DND-41 (cell line): ENCODE data around the gene IL1R2.

ENCODE experiments used
- ATAC-seq: fragments of 200-7000 bp; cut with Tn5 transposase; 3 replicates; pipeline ENCODE4 v1.9.1; 2021; ENCODE audit warnings: low read depth; ENCODE audit not compliant: insufficient read depth
- DNase-seq: peaks from one replicate; pipeline ENCODE4 v3.0.0-alpha.2; 2020
- H2AFZ ChIP-seq: 2 replicates; pipeline ENCODE4 v1.6.0; 2012; ENCODE audit warnings: low read depth, low read length
- H3K27ac ChIP-seq: 2 replicates; pipeline ENCODE4 v1.5.1; 2012; ENCODE audit warnings: low read length, inconsistent platforms
- H3K27me3 ChIP-seq: fragments of 200-600 bp; sonication (generic); 2 replicates; pipeline ENCODE4 v1.6.0; 2012; ENCODE audit warnings: low read length, mild to moderate bottlenecking, inconsistent platforms; ENCODE audit not compliant: insufficient read depth, poor library complexity
- H3K36me3 ChIP-seq: 2 replicates; pipeline ENCODE4 v1.5.1; 2012; ENCODE audit warnings: low read length, inconsistent platforms; ENCODE audit not compliant: insufficient read depth
- H3K4me1 ChIP-seq: 2 replicates; pipeline ENCODE4 v1.5.1; 2012; ENCODE audit warnings: mild to moderate bottlenecking, low read length; ENCODE audit not compliant: insufficient read depth
- H3K4me2 ChIP-seq: 2 replicates; pipeline ENCODE4 v1.6.0; 2012; ENCODE audit warnings: mild to moderate bottlenecking, moderate library complexity, low read length, inconsistent platforms; ENCODE audit not compliant: insufficient read depth
- H3K4me3 ChIP-seq, 2 experiments: fragments of 200-600 bp in 1 of 2; shearing (Covaris generic) in 1 of 2; 2 replicates each; pipeline ENCODE4 v1.5.1; 2012 to 2016; ENCODE audit warnings: inconsistent platforms in 2 of 2, low read length in 2 of 2, mild to moderate bottlenecking in 2 of 2, low read depth in 1 of 2, moderate library complexity in 1 of 2
- H3K79me2 ChIP-seq: 2 replicates; pipeline ENCODE4 v1.6.0; 2012; ENCODE audit warnings: low read length, inconsistent platforms; ENCODE audit not compliant: insufficient read depth
- H3K9ac ChIP-seq: 2 replicates; pipeline ENCODE4 v1.6.0; 2012; ENCODE audit warnings: low read depth, mild to moderate bottlenecking, inconsistent platforms, low read length, moderate library complexity
- H3K9me3 ChIP-seq: 2 replicates; pipeline ENCODE4 v1.5.1; 2012; ENCODE audit warnings: low read length, moderate library complexity, mild to moderate bottlenecking, inconsistent platforms; ENCODE audit not compliant: insufficient read depth, severe bottlenecking
- H4K20me1 ChIP-seq: 2 replicates; pipeline ENCODE4 v1.6.0; 2012; ENCODE audit warnings: low read length; ENCODE audit not compliant: insufficient read depth
- EZH2 ChIP-seq: IDR thresholded peaks from 3 replicates; pipeline ENCODE4 v1.6.1; 2012; ENCODE audit warnings: borderline replicate concordance, low read depth, mild to moderate bottlenecking, moderate library complexity, low read length, inconsistent platforms; ENCODE audit not compliant: severe bottlenecking
- TF ChIP-seq, protein P1 (sequence below): IDR thresholded peaks from 2 replicates; pipeline ENCODE4 v1.5.1; 2012; ENCODE audit warnings: borderline replicate concordance, low read length, moderate library complexity, mild to moderate bottlenecking; ENCODE audit not compliant: poor library complexity, severe bottlenecking; ENCODE audit errors: extremely low read depth

The IL1R2 gene

DNA sequence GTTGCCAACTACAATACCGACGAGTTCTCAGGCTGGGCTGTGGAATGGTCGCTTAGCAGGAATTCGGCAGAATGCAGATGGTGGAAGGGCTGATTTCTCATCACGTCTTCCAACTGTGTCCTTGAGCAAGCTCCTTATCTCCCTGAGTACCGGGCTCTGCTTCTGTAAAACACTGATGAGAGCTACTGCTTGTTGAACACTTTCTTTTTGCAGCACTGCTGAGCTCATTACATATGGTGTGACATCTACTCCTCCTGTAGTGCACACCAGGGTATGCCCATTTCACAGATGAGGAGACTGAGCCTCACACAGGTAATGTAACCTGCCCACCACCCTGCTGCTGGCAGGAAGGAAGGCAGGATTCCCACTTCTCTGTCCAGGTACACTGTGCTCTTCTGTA, 8.3 kb downstream of the IL1R2 start:
- ATAC-seq, result no peak
- no peak overlapping the region for H3K4me2 ChIP-seq
- no peak overlapping the region for H3K27ac ChIP-seq

DNA sequence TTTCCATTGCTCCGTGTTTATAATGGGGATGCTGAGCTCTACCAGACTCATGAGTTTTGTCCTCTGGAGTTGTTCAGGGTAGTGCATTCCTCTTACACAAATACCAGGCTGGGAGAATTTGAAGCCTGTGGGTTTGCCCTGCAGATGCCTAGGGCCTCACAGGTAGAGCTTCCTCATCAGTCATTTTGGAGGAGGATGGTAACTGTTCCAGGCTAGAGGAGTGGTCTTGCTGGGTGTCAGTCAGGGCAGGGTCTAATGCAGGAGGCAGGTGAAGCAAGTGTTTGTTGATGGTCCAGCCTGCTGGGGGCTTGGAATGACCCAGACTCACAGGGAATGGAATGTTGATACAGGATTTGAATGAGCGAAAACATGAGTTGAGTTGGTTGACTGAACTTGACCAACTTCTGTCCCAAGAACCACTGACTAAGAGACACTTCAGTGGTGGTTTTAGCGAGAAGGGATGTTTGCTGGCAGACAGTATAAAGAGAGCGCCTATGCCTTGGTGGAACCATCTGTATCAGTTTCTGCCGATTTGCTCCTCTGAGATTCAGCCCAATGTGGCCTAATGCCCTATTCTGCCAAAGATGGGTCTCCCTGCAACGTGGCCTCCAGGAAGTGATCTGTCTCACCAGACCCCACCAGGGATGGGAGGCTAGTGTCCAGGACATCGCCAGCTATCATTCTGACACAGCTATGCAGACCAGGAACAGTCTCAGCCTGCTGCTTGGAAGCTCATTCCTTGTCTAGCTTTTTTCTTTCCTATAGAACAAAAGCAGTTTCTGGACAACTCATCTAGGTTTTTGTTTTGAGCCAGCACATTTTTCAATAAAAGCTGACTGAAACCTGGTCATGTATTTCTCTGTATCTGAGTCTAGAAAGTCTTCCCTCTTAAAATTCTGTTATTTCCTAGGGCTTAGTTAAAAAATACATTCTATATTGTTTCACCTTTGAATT, 9.3 kb downstream of the IL1R2 start:
- no peak overlapping the region for H3K4me2 ChIP-seq
- ATAC-seq (no peak), DNase-seq (no peak)
- no peaks in the 10 kb centered on the region for H3K36me3 ChIP-seq
- no peaks in the 10 kb centered on the region for H3K4me1 ChIP-seq
- no peaks in the 10 kb centered on the region for H3K79me2 ChIP-seq
- no peak overlapping the region for H2AFZ ChIP-seq
- no peaks in the 10 kb centered on the region for H3K9me3 ChIP-seq
- no peaks in the 10 kb centered on the region for H4K20me1 ChIP-seq
- peaks cover 8% of the 10 kb centered on the region for H3K27me3 ChIP-seq
- H3K4me3 ChIP-seq, result no peak overlapping the region
- no peak overlapping the region for H3K27ac ChIP-seq
- TF ChIP-seq, protein P1, sequence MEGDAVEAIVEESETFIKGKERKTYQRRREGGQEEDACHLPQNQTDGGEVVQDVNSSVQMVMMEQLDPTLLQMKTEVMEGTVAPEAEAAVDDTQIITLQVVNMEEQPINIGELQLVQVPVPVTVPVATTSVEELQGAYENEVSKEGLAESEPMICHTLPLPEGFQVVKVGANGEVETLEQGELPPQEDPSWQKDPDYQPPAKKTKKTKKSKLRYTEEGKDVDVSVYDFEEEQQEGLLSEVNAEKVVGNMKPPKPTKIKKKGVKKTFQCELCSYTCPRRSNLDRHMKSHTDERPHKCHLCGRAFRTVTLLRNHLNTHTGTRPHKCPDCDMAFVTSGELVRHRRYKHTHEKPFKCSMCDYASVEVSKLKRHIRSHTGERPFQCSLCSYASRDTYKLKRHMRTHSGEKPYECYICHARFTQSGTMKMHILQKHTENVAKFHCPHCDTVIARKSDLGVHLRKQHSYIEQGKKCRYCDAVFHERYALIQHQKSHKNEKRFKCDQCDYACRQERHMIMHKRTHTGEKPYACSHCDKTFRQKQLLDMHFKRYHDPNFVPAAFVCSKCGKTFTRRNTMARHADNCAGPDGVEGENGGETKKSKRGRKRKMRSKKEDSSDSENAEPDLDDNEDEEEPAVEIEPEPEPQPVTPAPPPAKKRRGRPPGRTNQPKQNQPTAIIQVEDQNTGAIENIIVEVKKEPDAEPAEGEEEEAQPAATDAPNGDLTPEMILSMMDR, result no peak
- TF ChIP-seq EZH2, result no peak
- no peak overlapping the region for H3K9ac ChIP-seq

More for the DNA sequence above, 8.3 kb downstream of the IL1R2 start:
- no peaks in the 10 kb centered on the region for H3K79me2 ChIP-seq
- H3K9ac ChIP-seq, result no peak overlapping the region
- no peak overlapping the region for H2AFZ ChIP-seq
- H3K9me3 ChIP-seq, result no peaks in the 10 kb centered on the region
- no peak overlapping the region for H3K4me3 ChIP-seq
- H3K4me1 ChIP-seq, result no peaks in the 10 kb centered on the region
- no peaks in the 10 kb centered on the region for H4K20me1 ChIP-seq
- no peaks in the 10 kb centered on the region for H3K36me3 ChIP-seq
- TF ChIP-seq, protein P1, result no peak
- TF ChIP-seq EZH2, result no peak
- DNase-seq, result no peak
- H3K27me3 ChIP-seq, result peaks cover 8% of the 10 kb centered on the region

DNA sequence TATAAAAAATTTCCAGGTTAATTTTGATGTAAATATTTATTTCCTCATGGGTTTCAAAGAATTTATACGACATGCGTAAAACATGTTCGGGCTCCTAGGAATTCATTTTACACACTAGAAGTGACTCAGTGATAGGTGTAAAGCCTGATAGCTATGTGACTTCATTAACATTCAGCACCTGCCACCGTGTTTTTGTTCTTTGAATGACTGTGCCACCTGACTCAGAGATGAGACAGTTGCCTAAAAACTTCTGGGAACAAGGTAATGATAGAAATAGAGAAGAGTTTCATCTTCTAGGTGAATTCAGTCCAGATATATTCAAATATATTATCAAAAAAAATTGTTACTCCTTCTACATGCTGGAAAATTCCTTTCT, 10.0 kb downstream of the IL1R2 start:
- Histone ChIP-seq H3K4me3 (no peak overlapping the region), H3K9me3 (no peaks in the 10 kb centered on the region), H4K20me1 (no peaks in the 10 kb centered on the region), H3K4me2 (no peak overlapping the region), H3K27me3 (peaks cover 8% of the 10 kb centered on the region), H3K36me3 (no peaks in the 10 kb centered on the region), H3K4me1 (no peaks in the 10 kb centered on the region), H3K79me2 (no peaks in the 10 kb centered on the region), H3K27ac (no peak overlapping the region), H3K9ac (no peak overlapping the region), H2AFZ (no peak overlapping the region)
- ATAC-seq (no peak), DNase-seq (no peak)
- TF ChIP-seq EZH2, result no peak
- TF ChIP-seq, protein P1, result no peak
